Spleen (tissue), 7 donors: ENCODE results near the gene RTL10.

ENCODE experiments used
- POLR2AphosphoS5 ChIP-seq, 3 donors: sonication (generic); formaldehyde crosslinking; IDR thresholded peaks; one replicate each; pipeline ENCODE4 v1.5.1; 2017; ENCODE audit warnings: antibody characterized with exemption in 3 of 3
- TF ChIP-seq, protein P1 (sequence below), 11 experiments: fragments of 200-600 bp in 7 of 11; fragments of 450-650 bp in 4 of 11; sonication (generic) in 4 of 11; IDR thresholded peaks in 8 of 11; conservative IDR thresholded peaks in 3 of 11; 1 replicate in 7 of 11; 2 replicates in 4 of 11; pipeline versions ENCODE4 v1.4.0 to v1.8.0; 2016 to 2021; ENCODE audit warnings: antibody characterized with exemption in 11 of 11, inconsistent platforms in 4 of 11, mild to moderate bottlenecking in 1 of 11
- donor health status: DM: no; HTN: no; CAD: no; lungs with moderate emphysema.
- donor health status: DM: no; HTN: no; CAD: no.
- donor health status: DM: no; HTN: no; CAD: no.

GRCh38 chr22:19888131-19888746 is 33.6 kb upstream of the RTL10 start:
- TF ChIP-seq, protein P1, sequence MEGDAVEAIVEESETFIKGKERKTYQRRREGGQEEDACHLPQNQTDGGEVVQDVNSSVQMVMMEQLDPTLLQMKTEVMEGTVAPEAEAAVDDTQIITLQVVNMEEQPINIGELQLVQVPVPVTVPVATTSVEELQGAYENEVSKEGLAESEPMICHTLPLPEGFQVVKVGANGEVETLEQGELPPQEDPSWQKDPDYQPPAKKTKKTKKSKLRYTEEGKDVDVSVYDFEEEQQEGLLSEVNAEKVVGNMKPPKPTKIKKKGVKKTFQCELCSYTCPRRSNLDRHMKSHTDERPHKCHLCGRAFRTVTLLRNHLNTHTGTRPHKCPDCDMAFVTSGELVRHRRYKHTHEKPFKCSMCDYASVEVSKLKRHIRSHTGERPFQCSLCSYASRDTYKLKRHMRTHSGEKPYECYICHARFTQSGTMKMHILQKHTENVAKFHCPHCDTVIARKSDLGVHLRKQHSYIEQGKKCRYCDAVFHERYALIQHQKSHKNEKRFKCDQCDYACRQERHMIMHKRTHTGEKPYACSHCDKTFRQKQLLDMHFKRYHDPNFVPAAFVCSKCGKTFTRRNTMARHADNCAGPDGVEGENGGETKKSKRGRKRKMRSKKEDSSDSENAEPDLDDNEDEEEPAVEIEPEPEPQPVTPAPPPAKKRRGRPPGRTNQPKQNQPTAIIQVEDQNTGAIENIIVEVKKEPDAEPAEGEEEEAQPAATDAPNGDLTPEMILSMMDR (IDR thresholded peaks at IDR 0.05 in 8 of 11, conservative IDR thresholded peaks at IDR 0.05 in 3 of 11), result no peak
- TF ChIP-seq POLR2AphosphoS5 (IDR thresholded peaks at IDR 0.05), result no peak
